GM11168 (cell line): ENCODE results near the gene LYRM4.

Experiments
- in situ Hi-C: fragments of 300-500 bp; cut with MboI; formaldehyde crosslinking; loops from one replicate; pipeline ENCODE4 v1.12.0; 2022; ENCODE audit warnings: low sequenced_read_pairs; ENCODE audit not compliant: unreplicated experiment

Gene LYRM4

DNA sequence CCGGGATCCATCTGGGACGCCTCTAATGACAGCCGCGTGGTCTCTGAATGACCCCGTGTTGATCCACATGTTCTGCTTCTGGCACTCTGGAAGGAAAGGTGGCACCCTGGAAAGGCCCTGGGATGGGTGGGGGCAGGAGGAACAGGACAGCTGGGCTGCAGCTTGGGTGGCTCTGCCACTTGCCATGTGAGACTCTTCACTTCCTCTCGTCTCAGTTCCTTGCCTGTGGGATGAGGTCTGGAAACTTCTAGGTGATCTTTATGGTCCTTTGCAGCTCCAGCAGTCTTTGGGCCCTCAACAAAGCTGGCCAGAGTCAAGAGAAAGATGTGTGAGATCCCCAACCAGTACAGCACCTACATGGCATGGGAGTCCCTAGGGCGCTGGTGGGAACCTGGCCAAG is 149.1 kb downstream of the LYRM4 start:
- in situ Hi-C loops = loop anchor here (5.0 kb wide), 1 partner anchor 34 kb away; no protein-coding TSS in a partner anchor

DNA sequence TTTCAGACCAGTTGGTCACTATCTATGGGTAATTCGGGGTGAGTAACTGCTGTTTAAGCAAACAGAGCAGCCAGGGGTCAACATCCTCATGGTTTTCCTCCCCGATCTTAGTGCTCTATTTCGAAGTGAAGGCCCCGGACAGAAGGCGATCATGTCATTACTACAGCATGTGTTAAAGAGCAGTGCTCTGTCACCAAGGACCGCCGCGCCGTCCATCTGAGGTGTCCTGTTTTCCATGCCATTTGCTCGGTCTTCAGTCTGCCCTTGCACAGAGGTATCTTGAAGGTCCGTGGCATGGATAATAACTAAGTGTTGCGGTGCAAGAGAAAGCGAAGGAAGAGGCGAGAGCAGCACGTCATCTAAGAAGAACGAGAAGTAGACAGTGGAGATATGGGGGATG is 150.5 kb downstream of the LYRM4 start:
- in situ Hi-C loops = loop anchor here (5.0 kb wide), 1 partner anchor 33 kb away; no protein-coding TSS in a partner anchor

DNA sequence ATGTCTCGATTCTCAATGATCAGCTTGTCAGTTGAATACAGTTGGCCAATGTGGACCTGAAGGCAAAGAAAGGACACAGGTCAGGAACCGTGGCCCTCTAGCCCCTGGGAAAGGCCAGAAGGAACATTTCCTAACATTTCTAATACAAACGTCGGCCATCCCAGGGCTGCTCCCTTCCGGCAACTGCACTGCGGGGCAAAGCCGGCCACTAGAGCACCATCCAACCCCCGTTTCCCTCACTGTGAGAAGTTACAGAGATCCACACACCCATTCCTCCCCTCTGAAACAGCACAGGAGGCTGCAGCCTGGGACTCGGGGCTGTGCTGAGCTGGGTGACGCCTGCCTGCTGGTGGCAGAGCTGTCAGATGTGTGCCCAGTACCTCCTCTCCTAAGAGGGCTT is 151.3 kb downstream of the LYRM4 start:
- in situ Hi-C loops = no loop called here

DNA sequence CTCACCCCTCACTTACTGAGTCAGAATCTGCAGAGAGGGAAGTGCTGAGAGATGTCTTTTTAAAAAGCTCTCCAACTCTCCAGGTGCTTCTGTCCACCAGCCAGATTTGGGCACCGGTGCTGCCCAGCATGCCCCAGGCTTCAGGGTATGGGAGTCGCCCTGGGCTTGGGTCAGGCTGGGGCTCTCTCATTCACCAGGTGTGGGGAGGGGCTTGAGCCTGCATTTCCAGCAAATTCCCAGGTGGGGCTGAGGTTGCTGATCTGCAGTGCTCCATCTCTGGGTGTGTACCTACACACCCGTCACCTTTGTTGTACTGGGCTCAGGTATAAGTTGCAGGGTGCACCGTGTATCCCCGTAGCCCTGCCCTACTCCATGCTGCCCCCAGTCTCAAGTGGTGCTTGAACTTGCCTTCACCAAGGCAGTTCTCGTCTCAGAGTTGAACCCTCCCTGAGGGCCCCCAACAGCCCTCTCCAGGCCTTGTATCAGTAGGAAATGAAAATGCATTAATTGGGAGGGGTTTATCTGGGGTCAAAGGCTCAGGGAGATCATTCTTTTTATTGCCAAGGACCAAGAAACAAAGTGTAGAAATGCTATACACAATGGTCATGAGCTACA is 152.1 kb downstream of the LYRM4 start:
- in situ Hi-C loops = no loop called here

DNA sequence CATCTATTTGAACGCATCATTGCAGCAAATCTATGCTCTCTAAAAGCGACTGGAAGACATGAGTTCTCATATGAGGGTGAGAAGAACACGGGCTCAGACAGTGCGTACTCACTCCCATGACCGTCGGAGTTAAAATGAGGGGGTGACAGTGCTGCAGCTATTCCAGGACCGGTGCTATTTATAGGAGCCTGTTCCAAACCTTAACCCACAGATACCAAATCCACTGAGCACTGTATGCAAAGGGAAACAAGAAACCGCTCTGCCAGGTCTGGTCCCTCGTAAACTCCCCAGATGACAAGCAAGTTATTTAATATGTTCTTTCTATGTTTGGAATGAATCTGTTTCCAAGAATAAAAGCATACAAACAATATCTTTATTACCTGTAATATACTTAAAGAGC is 152.7 kb downstream of the LYRM4 start:
- in situ Hi-C loops = no loop called here

DNA sequence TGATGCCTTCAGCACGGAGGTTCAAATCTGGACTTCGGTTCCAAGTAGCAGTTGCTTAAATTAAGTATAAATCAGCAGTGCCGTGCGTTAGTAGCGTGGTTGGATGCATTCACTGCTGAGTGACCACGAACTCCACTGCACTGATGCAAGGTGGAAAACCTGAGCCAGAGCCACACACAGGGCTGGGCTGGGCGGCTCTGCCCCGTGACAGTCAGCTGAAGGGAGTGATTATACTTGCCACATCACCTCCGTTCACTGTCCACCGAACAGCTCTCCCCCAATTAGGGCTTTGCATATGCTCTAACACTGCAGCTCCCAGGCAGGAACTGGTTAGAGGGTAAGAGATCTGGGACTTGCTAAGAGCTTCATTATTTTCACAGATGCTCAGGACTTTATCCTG is 153.4 kb downstream of the LYRM4 start:
- in situ Hi-C loops = no loop called here

DNA sequence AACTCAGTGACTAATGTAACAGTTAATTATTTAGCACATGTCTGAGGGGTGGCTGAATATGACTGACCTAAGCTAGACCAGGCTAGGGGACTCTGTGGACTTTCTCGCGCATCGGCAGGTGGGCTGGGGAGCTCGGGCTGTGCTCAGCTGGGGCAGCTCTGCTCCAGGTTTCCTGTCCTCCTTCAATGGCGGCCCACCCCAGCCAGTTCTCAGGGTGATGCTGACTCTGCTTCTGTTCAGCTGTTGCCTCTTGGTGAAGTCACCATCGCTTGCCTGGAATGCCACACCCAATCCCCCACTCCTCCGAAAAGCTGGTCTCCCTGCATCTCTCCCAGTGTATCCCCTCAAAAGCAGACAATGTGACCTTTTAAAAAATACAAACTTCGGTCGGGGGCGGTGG is 155.6 kb downstream of the LYRM4 start:
- in situ Hi-C loops = no loop called here

DNA sequence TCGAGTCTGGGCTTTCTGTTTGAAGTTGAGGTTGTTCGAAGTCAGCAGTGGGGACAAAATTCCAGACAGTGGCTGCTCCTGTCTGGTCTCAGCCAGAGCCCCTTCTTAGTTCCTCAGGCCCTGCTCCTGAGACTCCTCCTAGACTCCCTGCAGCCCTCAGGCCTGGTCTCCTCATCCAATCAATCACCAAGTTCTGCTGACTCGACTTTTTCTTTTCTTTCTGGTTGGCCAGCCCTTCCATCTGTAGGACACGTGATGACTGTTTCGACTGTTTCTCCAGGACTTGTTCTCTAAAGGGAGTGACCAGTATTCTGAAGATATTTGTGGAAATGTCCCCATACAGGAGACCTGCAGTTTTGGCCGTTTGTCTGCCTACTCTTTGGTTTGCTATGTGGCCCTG is 156.1 kb downstream of the LYRM4 start:
- in situ Hi-C loops = no loop called here

DNA sequence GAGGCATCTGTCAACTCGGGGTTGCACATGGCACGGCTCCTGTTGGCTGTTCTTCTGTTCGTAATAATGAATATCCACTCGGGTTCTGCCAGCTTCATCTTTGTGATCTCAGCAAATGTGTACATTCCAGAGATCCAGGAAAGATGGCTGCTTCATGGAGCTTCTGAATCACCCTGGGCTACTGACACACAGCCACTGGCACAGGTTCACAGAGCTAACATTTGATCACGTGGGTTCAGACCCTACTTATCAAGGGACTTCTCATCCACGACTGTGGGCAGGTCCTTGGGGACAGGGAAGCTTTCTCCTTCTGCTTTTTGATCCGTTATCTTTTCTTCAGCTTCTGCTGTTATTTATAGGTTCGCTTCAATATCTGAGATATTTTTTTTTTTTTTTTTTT is 157.5 kb downstream of the LYRM4 start:
- in situ Hi-C loops = no loop called here

DNA sequence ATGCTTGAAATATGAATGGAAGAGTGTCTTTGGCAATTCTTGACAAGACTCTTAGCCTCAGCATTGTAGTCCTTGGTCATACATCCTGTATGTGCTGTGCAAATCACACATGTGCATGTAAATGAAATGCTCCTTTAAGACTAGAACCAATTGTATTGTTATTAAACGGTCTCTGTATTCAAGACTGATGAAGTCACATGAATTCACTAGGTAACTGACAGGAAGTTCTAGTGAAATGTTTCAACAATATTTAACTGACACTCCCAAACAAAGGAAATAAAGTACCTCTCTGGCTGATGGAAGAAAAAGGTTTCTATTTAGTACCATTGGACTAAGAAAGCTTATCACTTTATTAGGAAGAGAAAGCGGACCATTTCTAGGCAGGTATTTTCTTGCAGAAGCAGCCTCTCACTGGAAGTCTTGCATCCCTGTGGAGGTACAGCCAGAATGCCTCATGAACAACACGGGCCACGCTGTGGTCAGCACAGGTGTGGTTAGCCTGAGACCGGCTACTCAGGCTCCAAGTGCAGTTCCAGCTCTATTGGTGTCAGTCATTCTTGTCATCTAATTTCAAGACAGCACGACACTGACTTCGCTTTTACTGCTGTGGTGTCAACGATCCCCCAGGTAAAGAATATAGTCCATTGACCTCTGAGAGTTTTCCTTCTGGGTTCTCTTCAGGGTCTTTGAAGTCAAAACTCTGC is 158.3 kb downstream of the LYRM4 start:
- in situ Hi-C loops = no loop called here

DNA sequence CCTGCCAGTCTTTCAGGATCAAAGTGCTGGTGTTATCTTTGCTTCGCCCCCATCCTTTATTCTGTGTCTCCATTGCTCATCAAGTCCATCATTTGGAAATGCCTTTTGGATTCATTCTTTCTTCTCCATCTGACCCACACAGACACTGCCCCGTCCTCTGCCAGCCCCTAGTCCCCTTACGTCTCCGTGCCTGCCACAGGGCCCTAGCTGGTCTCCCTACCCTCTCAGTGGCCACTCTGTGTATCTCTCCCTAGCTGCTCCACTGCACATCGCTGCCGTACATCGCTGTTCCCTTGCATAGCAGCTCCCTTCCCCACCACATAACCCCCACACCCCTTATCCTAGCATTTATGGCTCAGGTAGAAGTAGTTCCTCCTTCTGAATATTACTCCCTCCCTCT is 159.9 kb downstream of the LYRM4 start:
- in situ Hi-C loops = no loop called here

DNA sequence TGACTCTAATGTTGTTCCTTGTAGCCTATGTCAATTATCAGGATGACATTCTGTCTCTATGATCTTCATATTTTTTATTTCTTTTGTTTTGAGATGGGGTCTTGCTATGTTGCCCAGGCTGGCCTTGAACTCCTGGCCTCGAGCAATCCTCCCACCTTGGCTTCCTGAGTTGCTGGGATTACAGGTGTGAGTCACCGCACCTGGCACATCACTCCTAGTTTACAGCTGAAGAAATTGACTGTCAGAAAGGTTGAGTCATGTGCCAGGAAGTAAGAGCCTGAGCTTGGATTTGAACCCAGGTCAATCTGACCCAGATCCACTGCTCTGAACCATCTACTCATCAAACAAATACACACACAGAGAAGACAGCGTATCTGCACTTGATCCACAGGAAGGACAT is 161.2 kb downstream of the LYRM4 start:
- in situ Hi-C loops = no loop called here

DNA sequence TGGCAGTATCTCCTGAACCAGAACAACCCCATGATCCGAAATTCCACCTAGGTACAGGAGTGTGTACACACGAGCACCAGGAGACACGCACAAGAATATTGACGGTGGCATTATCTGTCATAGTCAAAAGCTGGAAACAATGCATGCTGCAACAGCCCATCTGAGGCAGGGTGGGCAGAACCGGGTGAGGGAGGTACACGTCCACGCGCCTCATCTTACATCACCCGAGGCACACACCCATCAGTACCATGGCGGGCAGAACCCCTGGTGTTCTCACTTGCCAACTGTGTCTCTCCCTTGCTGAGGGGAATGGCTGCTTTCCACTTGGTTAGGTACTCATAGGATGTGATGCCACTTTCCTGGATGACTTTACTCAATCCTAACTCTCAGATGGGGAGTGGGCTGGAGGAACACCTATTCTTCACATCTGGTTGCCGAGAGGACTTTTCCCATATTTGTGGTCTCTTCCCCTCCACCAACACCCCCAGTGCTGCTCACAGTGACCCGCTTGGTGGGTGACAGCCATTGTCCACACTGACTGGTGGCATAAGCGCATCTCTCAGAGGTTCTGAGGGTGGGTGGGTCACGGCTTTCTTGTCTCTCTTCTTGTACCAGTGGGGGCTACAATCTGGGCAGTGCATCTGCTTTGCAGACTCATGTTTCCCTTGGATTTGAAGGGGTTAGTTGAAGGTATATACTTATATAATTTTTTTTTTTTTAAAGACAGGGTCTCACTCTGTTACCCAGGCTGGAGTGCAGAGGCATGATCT is 162.1 kb downstream of the LYRM4 start:
- in situ Hi-C loops = no loop called here

DNA sequence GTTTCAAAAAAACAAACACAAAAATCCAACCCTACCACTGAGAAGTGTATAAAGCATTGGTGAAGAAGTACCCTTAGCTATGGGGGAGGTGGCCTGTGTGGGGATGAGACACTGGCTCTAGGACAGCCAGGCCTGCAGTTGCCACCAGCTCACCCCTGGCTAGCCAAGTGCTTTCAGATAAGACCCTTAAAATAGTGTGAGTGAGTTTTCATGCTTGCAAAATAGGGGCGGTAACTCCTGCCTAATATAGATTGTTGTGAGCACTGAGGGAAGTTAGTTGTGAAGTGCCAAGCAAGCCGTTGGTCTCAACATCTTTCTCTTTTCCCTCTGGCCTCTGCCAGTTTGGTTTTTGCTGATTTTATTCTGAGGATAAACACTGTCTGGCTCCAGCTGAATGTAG is 164.3 kb downstream of the LYRM4 start:
- in situ Hi-C loops = no loop called here

DNA sequence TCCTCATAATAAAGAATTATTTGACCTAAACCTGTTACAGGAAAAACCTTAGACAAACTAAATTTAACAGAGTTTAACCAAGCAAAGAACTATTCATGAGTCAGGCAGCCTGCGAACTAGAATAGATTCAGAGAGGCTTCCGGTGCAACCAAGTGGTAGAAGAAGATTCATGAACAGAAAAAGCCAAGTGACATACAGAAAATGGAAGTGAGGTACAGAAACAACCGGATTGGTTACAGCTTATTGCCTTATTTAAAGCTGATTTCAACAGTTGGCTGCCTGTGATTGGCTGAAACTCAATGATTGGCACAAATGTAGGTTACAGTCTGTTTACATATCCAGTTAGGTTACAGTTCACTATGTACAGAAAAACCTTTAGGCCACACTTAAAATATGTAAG is 165.5 kb downstream of the LYRM4 start:
- in situ Hi-C loops = no loop called here

DNA sequence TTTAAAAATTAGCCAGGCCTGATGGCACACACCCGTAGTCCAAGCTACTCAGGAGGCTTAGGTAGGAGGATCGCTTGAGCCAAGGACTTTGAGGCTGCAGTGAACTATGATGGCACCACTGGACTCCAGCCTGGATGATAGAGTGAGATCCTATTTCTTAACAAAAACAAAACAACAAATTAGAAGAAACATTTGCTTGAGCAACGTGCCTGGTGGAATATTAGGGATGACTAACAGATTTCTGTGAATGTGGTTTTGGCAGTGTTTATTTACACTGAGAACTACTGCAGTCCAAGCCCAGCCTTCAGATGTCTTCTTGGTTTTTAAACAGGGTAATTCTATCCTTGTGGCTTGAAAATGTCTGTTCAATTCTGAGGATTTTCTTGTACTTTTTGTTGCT is 166.4 kb downstream of the LYRM4 start:
- in situ Hi-C loops = no loop called here

DNA sequence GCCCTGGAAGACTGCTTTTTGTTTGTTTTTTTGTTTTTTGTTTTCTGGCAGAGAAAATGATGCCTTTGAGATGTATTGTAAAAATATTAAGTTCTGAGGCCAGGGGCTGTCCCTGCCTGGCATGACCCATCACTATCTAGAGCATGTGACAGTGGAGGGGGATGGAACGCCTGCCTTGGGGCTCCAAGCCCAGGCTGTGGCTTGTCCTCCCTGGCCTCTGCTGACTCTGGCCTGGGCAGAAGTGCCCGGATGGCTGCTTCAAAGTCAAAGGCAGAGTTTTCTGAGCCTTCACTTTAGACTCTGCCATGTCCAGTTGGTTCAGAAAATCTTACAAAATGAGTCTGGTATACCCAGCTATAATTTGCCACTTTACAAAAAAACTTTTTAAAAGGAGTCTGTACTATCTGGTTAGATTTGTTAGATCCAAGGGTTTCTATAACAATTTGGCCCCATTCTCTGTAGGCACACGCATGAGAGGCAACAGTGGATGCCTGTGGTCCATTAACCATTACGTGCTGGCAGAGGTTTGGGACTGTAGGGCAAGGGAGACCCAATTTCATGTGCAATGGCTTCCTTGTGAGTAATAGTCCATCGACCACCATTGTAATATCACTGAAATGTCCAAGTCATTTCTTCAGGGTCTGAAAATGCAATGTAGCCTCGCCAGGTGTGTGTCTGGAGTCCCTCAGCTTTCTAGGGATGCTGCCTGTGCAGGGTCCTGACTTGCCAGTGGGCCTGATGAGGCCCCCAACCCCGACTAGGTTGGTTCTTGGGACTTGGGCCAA is 167.3 kb downstream of the LYRM4 start:
- in situ Hi-C loops = no loop called here

DNA sequence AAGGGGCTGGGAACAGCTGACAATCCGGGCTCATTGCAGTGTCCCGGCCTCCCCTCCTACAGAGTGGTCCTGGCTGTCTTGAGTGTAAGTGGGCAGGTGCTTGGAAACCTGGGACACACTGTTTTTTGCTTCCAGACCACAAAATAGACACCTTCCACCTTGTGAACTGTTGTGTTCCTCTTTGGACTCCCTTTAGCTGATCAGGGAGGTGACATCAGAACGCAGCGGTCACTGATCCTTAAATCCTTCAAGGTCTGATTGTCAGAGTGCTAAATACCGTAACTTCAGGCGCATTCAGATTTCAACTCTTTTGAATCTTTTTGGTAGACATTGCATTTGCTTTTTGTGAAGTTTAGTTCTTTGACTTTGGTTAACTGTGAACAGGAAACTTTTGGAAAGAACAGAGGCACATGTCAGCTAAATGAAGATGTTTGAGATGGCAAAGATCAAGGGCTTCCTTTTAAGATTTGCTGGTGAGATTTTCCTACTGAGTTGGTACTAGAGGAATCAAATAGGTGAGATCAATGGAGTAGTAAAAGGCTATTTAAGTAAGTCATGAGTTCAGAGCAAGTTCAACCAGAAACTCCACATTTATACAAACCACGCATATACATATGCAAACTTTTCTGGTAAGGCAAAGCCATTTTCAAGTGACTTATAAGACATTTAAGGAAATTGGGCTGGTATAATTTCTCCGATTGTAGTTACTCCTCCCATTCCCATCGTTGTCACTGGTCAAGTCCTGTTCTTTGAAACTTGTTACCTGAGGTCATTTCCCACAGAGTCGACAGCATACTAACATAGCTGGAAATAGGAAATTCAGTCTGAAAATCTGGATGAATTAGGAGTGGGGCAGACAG is 169.3 kb downstream of the LYRM4 start:
- in situ Hi-C loops = no loop called here

DNA sequence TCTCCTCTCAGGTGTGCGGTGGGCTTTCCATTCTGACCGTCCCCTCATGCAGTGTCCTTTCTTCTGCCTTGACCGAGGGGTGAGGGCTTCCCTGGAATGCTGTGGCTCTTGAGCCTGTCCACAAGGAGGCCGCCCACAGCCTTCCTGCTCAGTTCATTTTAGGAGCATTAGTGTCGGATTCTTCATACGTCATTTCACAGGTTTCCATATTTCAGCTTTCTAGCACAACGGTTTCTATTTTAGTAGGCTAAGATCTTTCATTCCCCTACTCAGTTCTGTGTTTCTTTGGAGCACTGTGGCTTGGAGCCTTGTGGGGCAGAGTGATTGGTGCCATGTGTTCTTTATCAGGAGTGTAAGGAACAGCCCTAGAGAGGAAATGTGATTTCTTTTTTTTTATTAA is 170.1 kb downstream of the LYRM4 start:
- in situ Hi-C loops = no loop called here
